Measurements from ENCODE around the gene POLK. TPM values are rescaled to one million over a fixed set of nuclear protein-coding genes. Genes with fewer than 3 reads are reported as not detected.

Gene POLK
- 6.5 and 7.2 TPM in 2 replicates for polyA plus RNA-seq (2013)

GRCh38 chr5:75511435-75512382, at the start of gene POLK, which contains the start of gene CERT1:
Gene POLK (plus strand): TSS chr5:75511891.
Gene CERT1 (minus strand): TSS chr5:75511629. CDS start chr5:75511207, 422 bp downstream.
- peaks cover 0 to 2% of the 10 kb centered on the region in 2 experiments for H3K4me1 ChIP-seq (ENCODE audit: control insufficient read depth in 1 of 2, insufficient read depth in 2 of 2, low read length in 2 of 2)
- peak within 1 kb of the TSS; percentile 99 for H3K4me2 ChIP-seq (ENCODE audit: low read length)
- H3K4ac ChIP-seq (ENCODE audit: low read depth, low read length), result peak within 1 kb of the TSS; percentile 81
- H3K79me1 ChIP-seq (ENCODE audit: low read length), result peaks cover 7% of the 10 kb centered on the region
- peak within 1 kb of the TSS; percentile 83 for H3K18ac ChIP-seq (ENCODE audit: low read length)
- DNase-seq, result peak; percentile 95 to 97
- H3K14ac ChIP-seq (ENCODE audit: low read length), result peak within 1 kb of the TSS; percentile 79
- no peaks in the 10 kb centered on the region for H3K36me3 ChIP-seq (ENCODE audit: control insufficient read depth in 1 of 2, insufficient read depth in 2 of 2, low read length in 2 of 2)
- peak within 1 kb of the TSS; percentile 86 for H4K8ac ChIP-seq (ENCODE audit: low read depth, low read length)
- peak within 1 kb of the TSS; percentile 82 for H4K12ac ChIP-seq (ENCODE audit: low read depth, low read length)
- H3K4me3 ChIP-seq (ENCODE audit: low read depth, low read length), result peak within 1 kb of the TSS; percentile 99
- H4K91ac ChIP-seq (ENCODE audit: low read depth, low read length), result peak within 1 kb of the TSS; percentile 68
- H3K9me3 ChIP-seq (ENCODE audit: insufficient read depth, low read depth, low read length), result no peaks in the 10 kb centered on the region
- peak within 1 kb of the TSS; percentile 62 for H3K27ac ChIP-seq (ENCODE audit: low read depth, low read length)
- H2AK5ac ChIP-seq (ENCODE audit: low read length), result no peak within 1 kb of the TSS
- WGBS (ENCODE audit: extremely low coverage, insufficient coverage, insufficient read length), result no CpG with 5 or more reads among the region's 71 CpGs
- peak within 1 kb of the TSS; percentile 90 for H3K9ac ChIP-seq (ENCODE audit: low read length)
- H3K79me2 ChIP-seq (ENCODE audit: control insufficient read depth, insufficient read depth, low read length, poor library complexity), result peaks cover 10% of the 10 kb centered on the region
- no peaks in the 10 kb centered on the region for H3K27me3 ChIP-seq (ENCODE audit: insufficient read depth, low read length)
- no peak within 1 kb of the TSS for H2BK12ac ChIP-seq (ENCODE audit: low read length)
- H2BK120ac ChIP-seq (ENCODE audit: insufficient read depth, low read length, poor library complexity), result peak within 1 kb of the TSS; percentile 37
- H3K23ac ChIP-seq (ENCODE audit: low read length), result no peak within 1 kb of the TSS
- peak within 1 kb of the TSS; percentile 82 for H2AFZ ChIP-seq (ENCODE audit: insufficient read depth, low read length, poor library complexity)
- peak within 1 kb of the TSS; percentile 25 for H2BK5ac ChIP-seq (ENCODE audit: low read depth, low read length, poor library complexity)

GRCh38 chr5:75463726-75464125, 48.0 kb upstream of the POLK start:
- no peak overlapping the region for H3K14ac ChIP-seq (ENCODE audit: low read length)
- H3K9me3 ChIP-seq (ENCODE audit: insufficient read depth, low read depth, low read length), result no peaks in the 10 kb centered on the region
- H2BK5ac ChIP-seq (ENCODE audit: low read depth, low read length, poor library complexity), result no peak overlapping the region
- DNase-seq, result no peak
- no CpG with 5 or more reads among the region's 2 CpGs for WGBS (ENCODE audit: extremely low coverage, insufficient coverage, insufficient read length)
- no peaks in the 10 kb centered on the region for H3K36me3 ChIP-seq (ENCODE audit: control insufficient read depth in 1 of 2, insufficient read depth in 2 of 2, low read length in 2 of 2)
- no peak overlapping the region for H4K91ac ChIP-seq (ENCODE audit: low read depth, low read length)
- no peak overlapping the region for H2BK12ac ChIP-seq (ENCODE audit: low read length)
- H3K23ac ChIP-seq (ENCODE audit: low read length), result no peak overlapping the region
- no peak overlapping the region for H2AFZ ChIP-seq (ENCODE audit: insufficient read depth, low read length, poor library complexity)
- no peaks in the 10 kb centered on the region for H3K79me2 ChIP-seq (ENCODE audit: control insufficient read depth, insufficient read depth, low read length, poor library complexity)
- H3K4me2 ChIP-seq (ENCODE audit: low read length), result no peak overlapping the region
- no peak overlapping the region for H3K9ac ChIP-seq (ENCODE audit: low read length)
- no peaks in the 10 kb centered on the region for H3K79me1 ChIP-seq (ENCODE audit: low read length)
- H3K4ac ChIP-seq (ENCODE audit: low read depth, low read length), result no peak overlapping the region
- H4K12ac ChIP-seq (ENCODE audit: low read depth, low read length), result no peak overlapping the region
- no peak overlapping the region for H4K8ac ChIP-seq (ENCODE audit: low read depth, low read length)
- peaks cover 1 to 3% of the 10 kb centered on the region in 2 experiments for H3K4me1 ChIP-seq (ENCODE audit: control insufficient read depth in 1 of 2, insufficient read depth in 2 of 2, low read length in 2 of 2)
- H3K27ac ChIP-seq (ENCODE audit: low read depth, low read length), result no peak overlapping the region
- H2BK120ac ChIP-seq (ENCODE audit: insufficient read depth, low read length, poor library complexity), result no peak overlapping the region
- H2AK5ac ChIP-seq (ENCODE audit: low read length), result no peak overlapping the region
- no peaks in the 10 kb centered on the region for H3K27me3 ChIP-seq (ENCODE audit: insufficient read depth, low read length)
- H3K4me3 ChIP-seq (ENCODE audit: low read depth, low read length), result no peak overlapping the region
- no peak overlapping the region for H3K18ac ChIP-seq (ENCODE audit: low read length)

DNA sequence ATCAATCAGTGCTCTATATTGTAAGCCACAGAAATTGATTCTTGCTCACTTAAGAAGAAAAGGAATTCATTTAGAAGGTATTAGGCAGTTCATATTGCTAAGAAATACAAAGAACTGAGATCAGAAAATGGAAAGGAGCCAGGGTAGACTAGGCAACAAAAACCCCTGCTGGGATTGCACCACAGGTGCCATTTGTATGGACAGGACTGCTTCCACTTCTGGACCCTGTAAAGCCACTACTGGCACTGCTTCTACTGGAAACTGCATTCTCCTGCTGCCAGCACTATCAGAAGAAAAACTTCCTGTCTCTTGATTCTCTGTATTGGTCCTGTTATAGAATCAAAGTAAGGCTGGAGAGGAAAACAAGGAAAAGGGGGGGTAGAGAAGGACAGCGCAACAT, 46.2 kb upstream of the POLK start:
- no CpG with 5 or more reads among the region's 1 CpG for WGBS (ENCODE audit: extremely low coverage, insufficient coverage, insufficient read length)
- no peak overlapping the region for H3K9ac ChIP-seq (ENCODE audit: low read length)
- H3K14ac ChIP-seq (ENCODE audit: low read length), result no peak overlapping the region
- no peak overlapping the region for H2BK12ac ChIP-seq (ENCODE audit: low read length)
- H3K4me2 ChIP-seq (ENCODE audit: low read length), result no peak overlapping the region
- H3K79me2 ChIP-seq (ENCODE audit: control insufficient read depth, insufficient read depth, low read length, poor library complexity), result no peaks in the 10 kb centered on the region
- H2AFZ ChIP-seq (ENCODE audit: insufficient read depth, low read length, poor library complexity), result no peak overlapping the region
- H3K4ac ChIP-seq (ENCODE audit: low read depth, low read length), result no peak overlapping the region
- H3K27ac ChIP-seq (ENCODE audit: low read depth, low read length), result no peak overlapping the region
- H4K8ac ChIP-seq (ENCODE audit: low read depth, low read length), result no peak overlapping the region
- no peak overlapping the region for H3K18ac ChIP-seq (ENCODE audit: low read length)
- H3K23ac ChIP-seq (ENCODE audit: low read length), result no peak overlapping the region
- H3K9me3 ChIP-seq (ENCODE audit: insufficient read depth, low read depth, low read length), result no peaks in the 10 kb centered on the region
- H2BK5ac ChIP-seq (ENCODE audit: low read depth, low read length, poor library complexity), result no peak overlapping the region
- no peak overlapping the region for H2AK5ac ChIP-seq (ENCODE audit: low read length)
- no peak for DNase-seq
- peaks cover 1 to 3% of the 10 kb centered on the region in 2 experiments for H3K4me1 ChIP-seq (ENCODE audit: control insufficient read depth in 1 of 2, insufficient read depth in 2 of 2, low read length in 2 of 2)
- H3K36me3 ChIP-seq (ENCODE audit: control insufficient read depth in 1 of 2, insufficient read depth in 2 of 2, low read length in 2 of 2), result no peaks in the 10 kb centered on the region
- H4K12ac ChIP-seq (ENCODE audit: low read depth, low read length), result no peak overlapping the region
- no peaks in the 10 kb centered on the region for H3K79me1 ChIP-seq (ENCODE audit: low read length)
- H2BK120ac ChIP-seq (ENCODE audit: insufficient read depth, low read length, poor library complexity), result no peak overlapping the region
- H3K4me3 ChIP-seq (ENCODE audit: low read depth, low read length), result no peak overlapping the region
- H4K91ac ChIP-seq (ENCODE audit: low read depth, low read length), result no peak overlapping the region
- no peaks in the 10 kb centered on the region for H3K27me3 ChIP-seq (ENCODE audit: insufficient read depth, low read length)

DNA sequence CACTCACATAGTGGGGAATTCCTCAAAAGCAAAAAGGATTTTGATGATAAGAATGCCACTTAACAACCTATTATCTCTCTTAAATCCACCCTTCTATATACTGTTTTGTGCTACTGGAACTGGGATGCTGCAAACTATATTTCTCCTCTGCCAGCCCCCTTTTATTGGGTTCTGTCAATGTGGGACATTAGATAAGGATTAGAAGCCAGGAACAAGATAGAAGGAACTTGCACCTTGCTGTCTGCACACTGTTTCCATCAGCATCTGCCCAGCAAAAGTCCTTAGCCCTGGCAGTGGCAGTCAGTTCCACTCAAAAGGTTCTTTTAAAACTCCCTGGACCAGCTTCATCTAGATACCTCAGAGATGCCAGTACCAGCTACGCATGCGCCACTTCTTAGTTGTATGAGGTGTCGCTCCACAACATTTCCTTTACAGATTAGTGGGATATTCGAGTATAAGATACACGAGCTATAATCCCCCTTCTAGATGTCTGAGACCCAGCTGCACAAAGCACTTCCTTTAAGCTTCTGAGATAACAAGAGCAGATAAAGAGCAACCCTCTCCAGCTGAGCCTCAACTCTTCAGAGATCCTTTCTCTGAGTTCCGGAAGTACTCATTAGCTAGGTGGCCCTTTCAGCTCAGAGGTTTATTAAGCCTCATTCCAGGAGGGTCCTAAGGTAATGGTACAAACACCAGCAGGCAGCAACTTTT, 45.5 kb upstream of the POLK start:
- no peak overlapping the region for H4K12ac ChIP-seq (ENCODE audit: low read depth, low read length)
- no peaks in the 10 kb centered on the region for H3K9me3 ChIP-seq (ENCODE audit: insufficient read depth, low read depth, low read length)
- no peak overlapping the region for H4K91ac ChIP-seq (ENCODE audit: low read depth, low read length)
- no peak for DNase-seq
- no peak overlapping the region for H2BK12ac ChIP-seq (ENCODE audit: low read length)
- no peak overlapping the region for H3K18ac ChIP-seq (ENCODE audit: low read length)
- no peak overlapping the region for H2BK5ac ChIP-seq (ENCODE audit: low read depth, low read length, poor library complexity)
- H3K27me3 ChIP-seq (ENCODE audit: insufficient read depth, low read length), result no peaks in the 10 kb centered on the region
- no peak overlapping the region for H2BK120ac ChIP-seq (ENCODE audit: insufficient read depth, low read length, poor library complexity)
- WGBS (ENCODE audit: extremely low coverage, insufficient coverage, insufficient read length), result no CpG with 5 or more reads among the region's 6 CpGs
- H4K8ac ChIP-seq (ENCODE audit: low read depth, low read length), result no peak overlapping the region
- no peak overlapping the region for H2AK5ac ChIP-seq (ENCODE audit: low read length)
- H3K4me3 ChIP-seq (ENCODE audit: low read depth, low read length), result no peak overlapping the region
- peaks cover 1 to 3% of the 10 kb centered on the region in 2 experiments for H3K4me1 ChIP-seq (ENCODE audit: control insufficient read depth in 1 of 2, insufficient read depth in 2 of 2, low read length in 2 of 2)
- H3K79me2 ChIP-seq (ENCODE audit: control insufficient read depth, insufficient read depth, low read length, poor library complexity), result no peaks in the 10 kb centered on the region
- H2AFZ ChIP-seq (ENCODE audit: insufficient read depth, low read length, poor library complexity), result no peak overlapping the region
- no peak overlapping the region for H3K14ac ChIP-seq (ENCODE audit: low read length)
- no peak overlapping the region for H3K27ac ChIP-seq (ENCODE audit: low read depth, low read length)
- H3K4me2 ChIP-seq (ENCODE audit: low read length), result no peak overlapping the region
- H3K9ac ChIP-seq (ENCODE audit: low read length), result no peak overlapping the region
- H3K36me3 ChIP-seq (ENCODE audit: control insufficient read depth in 1 of 2, insufficient read depth in 2 of 2, low read length in 2 of 2), result no peaks in the 10 kb centered on the region
- H3K79me1 ChIP-seq (ENCODE audit: low read length), result no peaks in the 10 kb centered on the region
- H3K23ac ChIP-seq (ENCODE audit: low read length), result no peak overlapping the region
- H3K4ac ChIP-seq (ENCODE audit: low read depth, low read length), result no peak overlapping the region

Data from trophoblast cell (in vitro differentiated cells and primary cell).